Neural cell (in vitro differentiated cells): Measurements from ENCODE around the gene ICE1. TPM values are rescaled to one million over a fixed set of nuclear protein-coding genes. Genes with fewer than 3 reads are reported as not detected.

ENCODE experiments used
- H2AFZ ChIP-seq: fragments of 200-600, 300-800 bp; sonication (generic), shearing (Covaris generic); 2 replicates; pipeline ENCODE4 v1.6.0; 2014; ENCODE audit warnings: low read depth, mild to moderate bottlenecking, antibody characterized with exemption, low read length, moderate library complexity
- H3F3A ChIP-seq: fragments of 200-600 bp; shearing (Covaris generic); 2 replicates; pipeline ENCODE4 v1.6.1; 2016; ENCODE audit warnings: mild to moderate bottlenecking, moderate library complexity, mixed read lengths, antibody characterized with exemption, low read length; ENCODE audit not compliant: insufficient read depth, poor library complexity, severe bottlenecking
- H3K27ac ChIP-seq: fragments of 200-600, 300-800 bp; sonication (generic), shearing (Covaris generic); 2 replicates; pipeline ENCODE4 v1.5.1; 2014; ENCODE audit warnings: mild to moderate bottlenecking, low read length, moderate library complexity
- H3K27me3 ChIP-seq: fragments of 300-800, 200-600 bp; sonication (generic), shearing (Covaris generic); 2 replicates; pipeline ENCODE4 v1.6.0; 2014; ENCODE audit warnings: mild to moderate bottlenecking, low read depth, low read length, moderate library complexity; ENCODE audit not compliant: insufficient read depth
- H3K36me3 ChIP-seq: fragments of 300-800, 200-600 bp; sonication (generic), shearing (Covaris generic); 2 replicates; pipeline ENCODE4 v1.5.1; 2014; ENCODE audit warnings: mild to moderate bottlenecking, antibody characterized with exemption, low read length, moderate library complexity; ENCODE audit not compliant: insufficient read depth
- H3K4me2 ChIP-seq: fragments of 300-800, 200-600 bp; sonication (generic), shearing (Covaris generic); 2 replicates; pipeline ENCODE4 v1.6.0; 2014; ENCODE audit warnings: mild to moderate bottlenecking, low read length
- H3K4me3 ChIP-seq: fragments of 300-800, 200-600 bp; sonication (generic), shearing (Covaris generic); 2 replicates; pipeline ENCODE4 v1.5.1; 2014; ENCODE audit warnings: mild to moderate bottlenecking, low read length, moderate library complexity
- H3K79me2 ChIP-seq: fragments of 200-600 bp; shearing (Covaris generic); replicated peaks from 2 replicates; pipeline ENCODE4 v1.6.0; 2014; ENCODE audit warnings: mild to moderate bottlenecking, low read length, moderate library complexity; ENCODE audit not compliant: insufficient read depth
- H3K9ac ChIP-seq: fragments of 300-800, 200-600 bp; sonication (generic), shearing (Covaris generic); 2 replicates; pipeline ENCODE4 v1.6.1; 2016; ENCODE audit warnings: mild to moderate bottlenecking, low read length, mixed read lengths
- H3K9me2 ChIP-seq: fragments of 200-600 bp; shearing (Covaris generic); 2 replicates; pipeline ENCODE4 v1.6.1; 2016; ENCODE audit warnings: mild to moderate bottlenecking, low read length, mixed read lengths; ENCODE audit not compliant: insufficient read depth
- H3K9me3 ChIP-seq: fragments of 200-600, 300-800 bp; sonication (generic), shearing (Covaris generic); 2 replicates; pipeline ENCODE4 v1.6.1; 2016; ENCODE audit warnings: mild to moderate bottlenecking, mixed run types, low read length, moderate library complexity, mixed read lengths
- H4K20me1 ChIP-seq: fragments of 200-600 bp; shearing (Covaris generic); 2 replicates; pipeline ENCODE4 v1.6.1; 2016; ENCODE audit warnings: mild to moderate bottlenecking, mixed run types; ENCODE audit not compliant: insufficient read depth
- EP300 ChIP-seq: fragments of 450-650 bp; conservative IDR thresholded peaks from 2 replicates; pipeline ENCODE4 v1.6.1; 2014; ENCODE audit warnings: antibody characterized with exemption, mild to moderate bottlenecking, moderate library complexity; ENCODE audit not compliant: poor library complexity, severe bottlenecking
- EZH2 ChIP-seq: fragments of 200-600, 300-800 bp; shearing (Covaris generic), sonication (generic); IDR thresholded peaks from 2 replicates; pipeline ENCODE4 v1.6.1; 2014; ENCODE audit warnings: antibody characterized with exemption, low read length, borderline replicate concordance, mild to moderate bottlenecking; ENCODE audit not compliant: insufficient read depth, poor library complexity, severe bottlenecking
- MXI1 ChIP-seq: fragments of 450-650 bp; conservative IDR thresholded peaks from 2 replicates; pipeline ENCODE4 v1.6.1; 2014; ENCODE audit warnings: antibody characterized with exemption, mild to moderate bottlenecking; ENCODE audit not compliant: poor library complexity, severe bottlenecking
- POLR2AphosphoS5 ChIP-seq: IDR thresholded peaks from 2 replicates; pipeline ENCODE4 v1.6.1; 2012
- RAD21 ChIP-seq: fragments of 450-650 bp; conservative IDR thresholded peaks from 2 replicates; pipeline ENCODE4 v1.6.1; 2014; ENCODE audit warnings: antibody characterized with exemption, mild to moderate bottlenecking, moderate library complexity
- SMC3 ChIP-seq: fragments of 450-650 bp; conservative IDR thresholded peaks from 2 replicates; pipeline ENCODE4 v1.6.1; 2014; ENCODE audit warnings: antibody characterized with exemption, mild to moderate bottlenecking, moderate library complexity; ENCODE audit not compliant: poor library complexity
- TAF1 ChIP-seq: IDR thresholded peaks from 2 replicates; pipeline ENCODE4 v1.6.1; 2012; ENCODE audit warnings: low read depth
- polyA plus RNA-seq: library from polyadenylated mRNA; depleted of rRNA; stranded (reverse); fragments of >200 nt; gene quantifications from 2 replicates; pipeline ENCODE4 v1.2.3, GENCODE V29; 2014
- TF ChIP-seq, protein P1 (sequence below): IDR thresholded peaks from 2 replicates; pipeline ENCODE4 v1.6.1; 2012; ENCODE audit warnings: borderline replicate concordance
- TF ChIP-seq, protein P2 (sequence below): fragments of 450-650 bp; IDR thresholded peaks from 2 replicates; pipeline ENCODE4 v1.5.1; 2014; ENCODE audit warnings: antibody characterized with exemption, mild to moderate bottlenecking, moderate library complexity; ENCODE audit not compliant: poor library complexity, severe bottlenecking

The ICE1 gene
- polyA plus RNA-seq, 1 donor from 2014 or later: 22.1 TPM

DNA sequence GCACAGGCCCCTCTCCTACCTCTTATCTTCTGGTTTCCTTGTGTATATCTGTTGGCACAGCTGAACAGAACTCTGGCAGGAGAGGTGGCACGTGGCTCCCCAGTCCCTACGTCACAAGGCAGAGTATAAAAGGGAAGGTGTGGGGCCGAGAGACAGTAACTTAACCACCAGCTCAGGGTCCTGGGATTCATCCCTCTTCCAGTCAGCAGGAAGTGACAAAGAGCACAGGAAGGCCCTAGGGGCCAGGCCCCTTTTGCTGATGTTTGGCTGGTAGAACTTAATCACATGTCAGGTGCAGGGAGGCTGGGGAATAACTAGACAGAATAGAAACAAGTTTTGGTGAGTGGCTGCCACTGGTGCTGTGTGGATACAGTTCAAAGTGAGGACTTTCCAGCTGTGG lies 4.5 kb upstream of the ICE1 start:
- H3K27ac ChIP-seq: no peak overlapping the region
- H2AFZ ChIP-seq: no peak overlapping the region

GRCh38 chr5:5418764-5419163 lies 3.7 kb upstream of the ICE1 start:
- H3K27me3 ChIP-seq: no peaks in the 10 kb centered on the region
- H4K20me1 ChIP-seq: no peaks in the 10 kb centered on the region
- H2AFZ ChIP-seq: no peak overlapping the region
- no peak overlapping the region for H3K4me2 ChIP-seq
- H3K9ac ChIP-seq: no peak overlapping the region
- H3K36me3 ChIP-seq: no peaks in the 10 kb centered on the region
- no peak overlapping the region for H3K4me3 ChIP-seq
- no peaks in the 10 kb centered on the region for H3K9me2 ChIP-seq
- TF ChIP-seq TAF1 (no peak), SMC3 (no peak), RAD21 (no peak), EZH2 (no peak), EP300 (no peak), POLR2AphosphoS5 (no peak), MXI1 (no peak)
- TF ChIP-seq, protein P1, sequence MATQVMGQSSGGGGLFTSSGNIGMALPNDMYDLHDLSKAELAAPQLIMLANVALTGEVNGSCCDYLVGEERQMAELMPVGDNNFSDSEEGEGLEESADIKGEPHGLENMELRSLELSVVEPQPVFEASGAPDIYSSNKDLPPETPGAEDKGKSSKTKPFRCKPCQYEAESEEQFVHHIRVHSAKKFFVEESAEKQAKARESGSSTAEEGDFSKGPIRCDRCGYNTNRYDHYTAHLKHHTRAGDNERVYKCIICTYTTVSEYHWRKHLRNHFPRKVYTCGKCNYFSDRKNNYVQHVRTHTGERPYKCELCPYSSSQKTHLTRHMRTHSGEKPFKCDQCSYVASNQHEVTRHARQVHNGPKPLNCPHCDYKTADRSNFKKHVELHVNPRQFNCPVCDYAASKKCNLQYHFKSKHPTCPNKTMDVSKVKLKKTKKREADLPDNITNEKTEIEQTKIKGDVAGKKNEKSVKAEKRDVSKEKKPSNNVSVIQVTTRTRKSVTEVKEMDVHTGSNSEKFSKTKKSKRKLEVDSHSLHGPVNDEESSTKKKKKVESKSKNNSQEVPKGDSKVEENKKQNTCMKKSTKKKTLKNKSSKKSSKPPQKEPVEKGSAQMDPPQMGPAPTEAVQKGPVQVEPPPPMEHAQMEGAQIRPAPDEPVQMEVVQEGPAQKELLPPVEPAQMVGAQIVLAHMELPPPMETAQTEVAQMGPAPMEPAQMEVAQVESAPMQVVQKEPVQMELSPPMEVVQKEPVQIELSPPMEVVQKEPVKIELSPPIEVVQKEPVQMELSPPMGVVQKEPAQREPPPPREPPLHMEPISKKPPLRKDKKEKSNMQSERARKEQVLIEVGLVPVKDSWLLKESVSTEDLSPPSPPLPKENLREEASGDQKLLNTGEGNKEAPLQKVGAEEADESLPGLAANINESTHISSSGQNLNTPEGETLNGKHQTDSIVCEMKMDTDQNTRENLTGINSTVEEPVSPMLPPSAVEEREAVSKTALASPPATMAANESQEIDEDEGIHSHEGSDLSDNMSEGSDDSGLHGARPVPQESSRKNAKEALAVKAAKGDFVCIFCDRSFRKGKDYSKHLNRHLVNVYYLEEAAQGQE: no peak
- TF ChIP-seq, protein P2, sequence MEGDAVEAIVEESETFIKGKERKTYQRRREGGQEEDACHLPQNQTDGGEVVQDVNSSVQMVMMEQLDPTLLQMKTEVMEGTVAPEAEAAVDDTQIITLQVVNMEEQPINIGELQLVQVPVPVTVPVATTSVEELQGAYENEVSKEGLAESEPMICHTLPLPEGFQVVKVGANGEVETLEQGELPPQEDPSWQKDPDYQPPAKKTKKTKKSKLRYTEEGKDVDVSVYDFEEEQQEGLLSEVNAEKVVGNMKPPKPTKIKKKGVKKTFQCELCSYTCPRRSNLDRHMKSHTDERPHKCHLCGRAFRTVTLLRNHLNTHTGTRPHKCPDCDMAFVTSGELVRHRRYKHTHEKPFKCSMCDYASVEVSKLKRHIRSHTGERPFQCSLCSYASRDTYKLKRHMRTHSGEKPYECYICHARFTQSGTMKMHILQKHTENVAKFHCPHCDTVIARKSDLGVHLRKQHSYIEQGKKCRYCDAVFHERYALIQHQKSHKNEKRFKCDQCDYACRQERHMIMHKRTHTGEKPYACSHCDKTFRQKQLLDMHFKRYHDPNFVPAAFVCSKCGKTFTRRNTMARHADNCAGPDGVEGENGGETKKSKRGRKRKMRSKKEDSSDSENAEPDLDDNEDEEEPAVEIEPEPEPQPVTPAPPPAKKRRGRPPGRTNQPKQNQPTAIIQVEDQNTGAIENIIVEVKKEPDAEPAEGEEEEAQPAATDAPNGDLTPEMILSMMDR: no peak
- peaks cover 11% of the 10 kb centered on the region for H3K79me2 ChIP-seq
- H3K27ac ChIP-seq: no peak overlapping the region
- H3K9me3 ChIP-seq: no peaks in the 10 kb centered on the region
- H3F3A ChIP-seq: no peaks in the 10 kb centered on the region

More for the DNA sequence above, 4.5 kb upstream of the ICE1 start:
- Histone ChIP-seq H3K27me3 (no peaks in the 10 kb centered on the region), H3K9me3 (no peaks in the 10 kb centered on the region), H3F3A (no peaks in the 10 kb centered on the region), H3K4me2 (no peak overlapping the region), H3K36me3 (no peaks in the 10 kb centered on the region), H3K9me2 (no peaks in the 10 kb centered on the region), H3K4me3 (no peak overlapping the region), H3K9ac (no peak overlapping the region), H3K79me2 (peaks cover 3% of the 10 kb centered on the region), H4K20me1 (no peaks in the 10 kb centered on the region)
- no peak for TF ChIP-seq RAD21
- TF ChIP-seq MXI1: no peak
- no peak for TF ChIP-seq EP300
- TF ChIP-seq, protein P1: no peak
- TF ChIP-seq POLR2AphosphoS5: no peak
- no peak for TF ChIP-seq EZH2
- TF ChIP-seq, protein P2: no peak
- no peak for TF ChIP-seq TAF1
- TF ChIP-seq SMC3: no peak
